NCI-H1417 treated with DMSO at 0.1 percent for 48 hours (cell line): ENCODE results near the gene AGMO.

Source experiments
- DNase-seq: peaks from one replicate; lab custom pipeline; 2025; lab: John Stamatoyannopoulos, UW

AGMO gene

GRCh38 chr7:15498465-15498864, 63.4 kb downstream of the AGMO start:
- DNase-seq = no peak

GRCh38 chr7:15495170-15495569, 66.6 kb downstream of the AGMO start:
- DNase-seq = no peak

GRCh38 chr7:15494711-15495110, 67.1 kb downstream of the AGMO start:
- no peak for DNase-seq

- no peak for DNase-seq
Observed at GRCh38 chr7:15491361-15491760, 70.5 kb downstream of the AGMO start.

GRCh38 chr7:15490291-15490690, 71.5 kb downstream of the AGMO start:
- DNase-seq = no peak

- no peak for DNase-seq
Observed at GRCh38 chr7:15489861-15490260, 72.0 kb downstream of the AGMO start.

DNA sequence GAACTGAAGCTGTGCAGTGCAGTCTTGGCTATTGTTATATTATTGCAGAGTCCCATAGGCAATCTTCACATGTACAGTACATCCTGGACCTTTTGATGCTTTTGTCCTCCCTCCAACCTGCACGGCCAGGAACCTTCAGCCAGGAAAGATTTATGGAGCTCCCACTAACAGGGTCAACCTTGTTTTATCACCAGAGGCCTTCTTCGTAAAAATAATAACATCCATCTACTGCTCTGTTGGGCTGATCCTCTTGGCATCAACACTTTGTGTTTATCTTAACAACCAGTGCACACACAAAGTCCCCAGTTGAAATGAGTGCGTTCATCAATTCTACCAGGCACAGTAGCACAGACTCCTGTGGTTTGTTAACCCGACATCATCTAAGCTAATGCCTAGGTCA, 72.4 kb downstream of the AGMO start:
- no peak for DNase-seq

DNA sequence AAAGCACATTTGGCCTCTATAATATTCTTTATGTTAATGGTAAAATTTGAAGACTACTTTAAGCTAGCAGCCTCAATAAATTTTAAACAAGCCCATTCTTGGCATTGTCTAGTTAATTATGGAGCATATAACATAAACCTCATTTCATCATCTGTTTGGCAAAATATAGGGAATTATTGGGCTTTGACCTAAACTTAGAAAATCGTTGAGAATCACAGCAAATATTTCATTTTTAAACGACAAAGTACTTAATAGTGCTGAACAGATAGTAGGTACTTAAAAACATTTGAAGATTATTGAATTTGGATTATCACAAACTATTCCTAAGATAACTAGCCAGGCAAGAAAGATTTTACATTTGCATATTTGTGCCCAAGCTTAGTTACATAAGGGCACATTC, 73.4 kb downstream of the AGMO start:
- no peak for DNase-seq

DNA sequence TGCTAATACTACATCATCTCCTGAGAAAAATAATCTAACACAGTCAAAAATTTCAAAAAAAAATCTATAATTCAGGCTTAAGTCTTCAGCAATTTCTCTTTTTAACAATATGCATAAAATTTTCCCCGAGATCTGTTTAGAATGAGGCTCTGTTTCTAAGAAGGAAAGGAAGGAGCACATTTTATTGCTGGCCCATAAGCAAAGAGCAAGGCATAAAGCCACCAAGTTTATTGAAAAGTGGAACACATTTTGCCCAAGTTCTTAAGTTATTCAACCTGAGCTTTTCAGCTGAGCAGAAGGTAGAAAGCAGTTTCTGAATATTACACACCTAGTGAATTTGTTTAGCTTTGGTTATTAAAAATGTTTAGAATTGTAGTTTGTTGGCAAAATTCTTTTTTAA, 73.9 kb downstream of the AGMO start:
- no peak for DNase-seq

- DNase-seq = no peak
Observed at GRCh38 chr7:15485998-15486397, 75.8 kb downstream of the AGMO start.

DNA sequence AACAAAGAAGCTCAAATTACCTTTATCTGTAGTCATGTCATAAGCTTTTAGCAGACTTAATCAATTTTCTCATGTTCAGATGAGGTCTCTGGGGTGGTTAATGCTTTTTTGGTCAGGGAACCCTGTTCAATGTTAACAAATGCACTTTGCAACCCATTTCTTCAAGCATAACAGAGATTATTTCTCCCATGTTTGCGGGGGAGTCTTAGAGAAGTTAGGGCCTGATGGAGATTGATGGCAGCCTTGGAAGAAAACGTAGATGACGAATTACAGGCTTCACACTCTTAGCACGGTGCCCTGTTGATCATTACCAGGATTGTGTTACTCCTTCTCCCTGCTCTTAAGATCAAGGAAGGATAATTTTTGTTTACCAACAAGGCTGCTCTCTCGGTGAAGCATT, 76.4 kb downstream of the AGMO start:
- no peak for DNase-seq

GRCh38 chr7:15481132-15481531, 80.7 kb downstream of the AGMO start:
- DNase-seq = no peak

- no peak for DNase-seq
Observed at GRCh38 chr7:15478401-15478800, 83.4 kb downstream of the AGMO start.

- no peak for DNase-seq
Observed at GRCh38 chr7:15476531-15476918, 85.3 kb downstream of the AGMO start.

- DNase-seq = no peak
Observed at GRCh38 chr7:15475808-15476530, 85.8 kb downstream of the AGMO start.

- DNase-seq = no peak
Observed at GRCh38 chr7:15471669-15471950, 90.2 kb downstream of the AGMO start.

DNA sequence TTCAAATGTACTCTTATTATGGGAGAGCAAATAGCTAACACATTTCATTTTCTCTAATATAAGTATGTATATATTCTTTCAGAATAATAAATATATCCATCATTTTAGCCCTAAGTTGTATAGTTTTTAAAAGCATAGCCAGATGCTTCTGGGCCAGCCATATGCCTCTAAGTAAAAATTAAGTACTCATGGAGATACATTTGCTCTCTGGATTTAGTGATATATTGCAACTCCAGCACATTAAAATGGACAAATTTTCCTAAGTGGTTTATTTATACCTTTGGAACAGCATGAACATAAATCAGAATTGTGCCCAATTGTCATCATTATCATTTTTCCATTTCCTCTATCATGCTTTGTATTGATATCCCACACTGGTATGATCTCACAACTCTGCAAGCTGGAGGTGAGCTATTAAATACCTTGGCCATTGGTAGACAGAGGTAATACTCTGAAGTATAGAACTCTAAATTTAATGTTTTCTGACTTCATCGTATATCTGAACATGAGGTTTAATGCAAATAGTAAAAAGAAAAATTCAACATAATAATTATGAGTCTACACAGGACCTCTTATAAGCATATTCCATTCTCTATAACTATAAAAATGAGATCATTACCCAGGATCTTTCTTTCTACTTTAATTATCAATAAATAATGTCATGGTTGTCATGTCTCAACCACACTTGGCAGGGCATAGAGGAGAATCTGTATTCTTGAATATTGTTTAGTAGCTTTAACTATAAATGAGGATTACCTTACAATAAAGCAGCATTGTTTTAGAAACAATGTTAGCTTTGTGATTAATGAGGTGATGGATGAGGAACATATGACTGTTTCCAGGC, 90.8 kb downstream of the AGMO start:
- DNase-seq = no peak

DNA sequence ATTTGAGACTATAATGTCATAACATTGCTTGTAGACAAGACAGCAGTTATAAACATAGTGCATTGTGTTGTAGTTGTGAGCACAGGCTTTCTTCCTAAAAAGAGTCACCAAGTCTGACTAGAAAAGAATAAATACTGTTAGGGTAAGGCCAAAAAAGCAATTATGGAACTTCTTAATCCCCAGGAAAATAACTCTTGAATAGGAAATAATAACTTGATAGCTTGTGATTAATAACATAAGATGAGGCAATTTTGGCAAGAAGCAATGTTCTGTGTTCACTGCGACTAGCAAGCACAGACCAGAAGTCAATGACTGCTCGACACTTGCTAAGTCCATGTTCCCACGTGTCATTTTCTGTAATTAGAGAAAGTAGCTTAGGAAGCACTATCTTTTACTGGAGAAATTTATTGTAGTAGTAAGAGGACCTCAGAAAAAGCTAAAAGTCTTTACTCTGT, 97.1 kb downstream of the AGMO start:
- no peak for DNase-seq

GRCh38 chr7:15463801-15464666, 97.8 kb downstream of the AGMO start:
- DNase-seq = no peak

DNA sequence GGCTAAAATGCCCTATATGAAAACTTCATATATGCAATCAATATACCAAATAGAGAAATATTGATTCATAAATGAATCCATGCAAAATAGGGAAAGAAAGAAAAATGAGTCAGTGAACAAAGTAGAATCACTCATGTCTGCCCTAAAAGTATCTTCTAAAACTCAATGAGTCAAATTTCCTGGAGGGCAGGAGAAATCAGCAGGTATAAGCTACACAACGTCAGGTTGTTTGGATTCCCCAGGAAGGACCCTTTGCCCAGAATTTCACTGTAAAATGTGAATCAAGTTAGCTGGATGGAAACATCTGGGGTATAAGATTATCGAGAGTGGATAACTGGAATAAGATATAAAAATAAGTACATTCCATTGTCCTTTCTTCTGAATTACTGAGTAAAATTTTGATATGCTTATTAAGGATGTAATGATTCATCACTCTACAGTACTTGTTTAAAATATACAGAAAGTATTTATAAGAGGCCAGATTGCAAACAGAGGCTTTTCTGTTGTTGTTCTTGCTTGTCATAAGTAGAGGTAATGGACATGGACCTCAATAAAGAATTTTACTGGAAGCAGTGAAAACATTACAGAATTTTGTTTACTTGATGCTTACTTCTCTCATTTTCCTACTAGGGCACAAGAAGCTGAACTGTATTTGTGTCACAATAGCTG, 99.0 kb downstream of the AGMO start:
- no peak for DNase-seq

DNA sequence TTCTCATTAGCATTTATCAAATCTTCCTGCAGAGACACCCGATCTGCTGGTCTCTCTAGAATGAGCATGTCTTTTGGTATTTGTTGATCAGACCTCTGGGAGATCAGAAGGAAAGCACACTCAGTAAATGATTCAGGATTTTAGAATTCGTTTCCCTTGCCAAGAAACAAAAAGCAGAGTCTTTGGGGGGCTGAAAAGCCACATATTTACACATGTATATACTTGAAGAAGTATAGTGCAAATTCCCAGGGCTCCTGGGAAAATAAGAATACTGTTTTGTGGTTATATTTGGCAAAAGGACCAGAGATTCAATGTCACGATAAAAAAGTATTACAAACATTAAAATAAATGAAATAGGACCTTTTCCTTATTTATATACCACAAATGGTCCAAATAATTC, 100.2 kb downstream of the AGMO start:
- DNase-seq = no peak

DNA sequence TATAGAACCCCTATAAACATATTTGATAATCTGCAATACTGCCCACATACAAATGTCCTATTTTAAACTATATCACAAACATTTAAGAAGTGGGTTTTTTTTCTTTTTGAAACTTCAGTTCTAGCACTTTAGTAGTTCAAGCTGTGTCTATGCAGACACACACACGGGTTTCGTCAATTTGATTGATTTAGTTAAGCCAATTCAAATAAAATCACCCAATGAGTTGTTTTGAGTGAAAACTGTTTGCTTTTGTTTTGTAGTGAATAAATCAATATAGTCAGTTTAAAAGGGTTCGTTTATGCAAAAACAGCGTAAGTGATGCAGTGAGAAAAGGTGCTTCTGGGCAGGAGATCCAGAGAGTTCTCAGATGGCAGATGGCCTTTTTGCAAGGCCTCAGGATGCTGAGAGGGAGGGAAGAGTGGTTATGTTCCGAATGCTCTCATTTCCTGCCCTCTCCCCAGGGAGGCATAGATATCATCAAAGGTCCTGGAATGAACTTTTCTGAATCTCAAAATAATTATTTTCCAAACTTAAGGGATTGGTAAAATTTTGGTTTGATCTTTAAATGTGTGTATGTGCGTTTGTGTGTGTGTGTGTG, 102.7 kb downstream of the AGMO start:
- DNase-seq = no peak
